GM18526 (cell line): ENCODE results near the gene RHBDL1.

Source experiments
- POLR2A ChIP-seq: IDR thresholded peaks from 3 replicates; pipeline ENCODE4 v1.6.1; 2011; ENCODE audit not compliant: insufficient read length; ENCODE audit errors: extremely low read depth

Gene RHBDL1

DNA sequence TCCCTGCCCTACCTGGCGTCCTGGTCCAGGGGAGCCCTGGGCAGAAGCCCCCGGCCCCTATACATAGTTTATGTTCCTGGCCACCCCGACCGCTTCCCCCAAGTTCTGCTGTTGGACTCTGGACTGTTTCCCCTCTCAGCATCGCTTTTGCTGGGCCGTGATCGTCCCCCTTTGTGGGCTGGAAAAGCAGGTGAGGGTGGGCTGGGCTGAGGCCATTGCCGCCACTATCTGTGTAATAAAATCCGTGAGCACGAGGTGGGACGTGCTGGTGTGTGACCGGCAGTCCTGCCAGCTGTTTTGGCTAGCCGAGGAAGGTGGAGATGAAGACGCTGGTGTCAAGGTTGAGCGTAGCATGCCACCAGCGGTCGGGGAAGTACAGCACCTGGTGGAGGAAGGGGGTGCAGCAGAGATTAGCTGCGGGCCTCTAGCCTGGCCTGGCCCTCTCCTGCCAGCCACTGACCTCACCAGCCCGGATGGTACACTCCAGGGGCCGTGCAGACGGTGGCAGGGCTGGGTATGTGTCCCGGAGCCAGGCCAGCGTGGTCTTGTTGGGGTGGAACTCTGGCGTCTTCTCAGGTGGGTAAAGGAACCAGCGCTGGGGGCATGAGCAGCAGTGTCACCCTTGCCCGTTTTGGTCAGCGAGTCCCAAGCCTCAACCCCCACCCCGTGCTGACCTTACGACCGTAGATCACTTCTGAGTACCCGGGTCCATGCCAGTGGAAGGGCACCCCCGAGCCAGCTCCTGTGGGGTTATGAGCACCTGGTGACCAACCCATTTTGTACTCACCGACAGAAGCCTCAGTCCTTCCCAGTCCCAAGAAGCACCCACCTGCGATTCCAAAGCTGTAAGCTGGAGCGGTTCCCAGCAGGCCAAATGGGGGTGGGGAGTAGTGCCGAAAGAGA is 7.3 kb downstream of the RHBDL1 start:
- TF ChIP-seq POLR2A, result no peak

DNA sequence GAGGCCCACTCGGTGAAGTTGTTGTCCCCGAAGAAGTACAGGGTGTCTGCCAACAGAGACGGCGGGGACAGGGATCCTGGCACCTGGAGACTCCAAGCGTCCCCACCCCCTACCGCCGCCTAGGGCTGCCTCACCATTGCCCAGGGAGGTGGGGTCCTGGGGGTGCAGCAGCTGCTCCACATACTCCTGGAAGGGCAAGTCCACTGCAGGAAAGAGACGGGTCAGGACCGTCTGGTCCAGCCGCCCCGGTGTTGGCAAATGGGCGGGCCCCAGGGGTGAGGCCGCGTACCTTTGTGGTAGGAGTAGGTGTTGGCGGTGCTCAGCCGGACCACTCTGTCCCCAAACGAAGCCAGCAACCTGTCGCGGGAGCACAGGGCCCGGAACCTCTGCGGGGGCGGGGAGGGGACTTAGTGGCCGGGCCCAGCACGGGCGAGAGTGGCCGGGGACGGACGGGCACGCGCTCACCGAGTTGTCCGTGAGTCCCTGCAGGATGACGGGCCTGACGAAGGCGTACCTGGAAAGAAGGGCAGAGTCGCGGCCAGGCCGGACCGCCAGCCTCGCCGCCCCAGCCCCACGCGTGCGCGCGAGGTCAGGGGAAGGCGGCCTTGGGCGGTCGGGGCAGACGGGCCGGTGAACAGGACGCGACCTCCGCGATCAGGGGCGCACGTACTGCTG is 8.1 kb downstream of the RHBDL1 start:
- TF ChIP-seq POLR2A, result no peak

DNA sequence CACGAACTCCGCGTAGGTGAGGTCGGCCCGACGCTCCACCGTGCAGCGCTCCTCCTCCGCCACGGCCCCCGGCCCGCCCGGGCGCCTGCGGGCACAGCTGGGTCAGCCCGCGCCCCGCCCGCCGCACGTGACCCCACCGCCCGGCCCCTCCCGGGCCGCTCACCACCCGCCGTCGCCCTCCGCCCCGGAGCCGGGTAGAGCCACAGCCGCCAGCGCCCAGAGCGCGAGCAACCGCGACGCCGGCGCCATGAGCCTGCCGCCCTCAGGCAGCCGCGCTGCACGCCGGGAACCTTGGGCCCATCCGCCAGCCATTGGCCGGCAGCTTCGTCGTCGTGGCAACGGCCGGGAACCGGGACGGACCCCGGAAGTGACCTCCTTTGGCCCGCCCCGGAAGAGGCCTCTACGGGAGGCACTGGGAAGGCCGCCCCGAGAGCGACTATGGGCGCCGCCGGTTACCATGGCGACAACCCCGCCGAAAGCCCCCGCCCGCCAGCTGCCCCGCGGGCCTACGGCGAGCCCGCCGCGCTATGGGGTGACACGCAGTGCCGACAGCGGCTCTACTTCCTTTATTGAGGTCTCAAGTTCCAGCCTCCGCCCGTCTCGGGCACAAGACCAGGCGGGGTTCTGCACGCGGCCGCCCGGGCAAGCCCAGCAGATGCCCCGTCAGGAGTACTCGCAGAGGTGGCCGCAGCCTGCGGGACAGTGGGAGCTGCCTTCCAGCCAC is 8.8 kb downstream of the RHBDL1 start, which contains the start of gene JMJD8:
Gene JMJD8, minus strand, starts transcription at position 264 of the 724 bp plus-strand sequence. Its CDS starts 15 bp downstream, at position 249.
- TF ChIP-seq POLR2A, result peak; percentile 90

DNA sequence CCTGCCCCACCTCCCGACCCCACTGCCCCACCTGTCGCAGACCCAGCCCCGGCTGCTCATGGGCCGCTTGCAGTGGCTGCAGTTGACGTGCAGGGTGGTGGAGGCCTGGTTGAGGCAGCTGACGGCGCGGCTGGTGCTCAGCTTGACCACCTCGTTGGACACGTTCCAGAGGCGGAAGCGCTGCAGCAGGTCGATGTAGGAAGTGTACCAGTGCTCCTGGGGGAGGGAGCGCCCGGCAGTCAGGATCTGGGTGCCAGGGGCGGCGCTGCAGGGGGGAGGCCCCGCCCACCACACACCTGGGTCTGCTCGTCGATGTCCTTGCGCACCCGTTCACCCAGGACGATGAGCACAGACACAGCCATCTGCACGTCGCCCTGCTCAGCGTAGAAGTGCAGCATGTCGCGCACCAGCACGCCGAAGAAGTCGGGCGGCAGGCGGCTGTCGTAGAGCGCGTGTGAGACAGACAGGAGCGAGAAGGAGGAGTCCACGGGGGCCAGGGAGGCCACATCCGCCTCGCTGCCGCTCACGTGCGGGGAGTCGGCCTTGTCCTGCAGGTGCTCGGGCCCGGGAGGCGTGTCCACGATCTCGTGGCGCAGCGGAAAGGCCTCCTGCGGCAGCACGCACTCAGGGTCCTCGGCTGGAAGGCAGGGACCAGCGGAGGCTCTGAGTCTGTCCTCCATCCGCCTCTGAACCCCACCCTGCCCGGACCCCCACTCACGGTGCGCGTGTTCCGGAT is 9.7 kb downstream of the RHBDL1 start:
- no peak for TF ChIP-seq POLR2A

DNA sequence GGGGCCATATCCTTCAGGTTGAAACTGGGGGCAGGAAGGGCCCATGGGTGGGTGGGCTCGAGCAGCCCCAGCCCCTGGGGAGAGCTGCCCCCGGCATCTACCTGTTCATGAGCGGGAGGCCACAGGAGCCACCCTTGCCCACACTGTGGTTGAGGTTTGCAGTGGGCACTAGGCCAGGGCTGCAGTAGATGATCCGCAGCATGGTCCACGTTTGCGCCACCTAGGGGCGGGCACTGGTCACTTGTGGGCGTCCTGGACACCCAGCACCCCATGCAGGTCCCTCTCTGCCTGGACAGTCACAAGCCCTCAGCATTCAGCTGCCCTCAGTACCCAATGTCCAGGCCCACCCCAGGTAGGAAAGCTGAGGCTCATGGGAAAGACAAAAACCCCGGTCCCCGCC is 10.5 kb downstream of the RHBDL1 start:
- TF ChIP-seq POLR2A, result no peak

DNA sequence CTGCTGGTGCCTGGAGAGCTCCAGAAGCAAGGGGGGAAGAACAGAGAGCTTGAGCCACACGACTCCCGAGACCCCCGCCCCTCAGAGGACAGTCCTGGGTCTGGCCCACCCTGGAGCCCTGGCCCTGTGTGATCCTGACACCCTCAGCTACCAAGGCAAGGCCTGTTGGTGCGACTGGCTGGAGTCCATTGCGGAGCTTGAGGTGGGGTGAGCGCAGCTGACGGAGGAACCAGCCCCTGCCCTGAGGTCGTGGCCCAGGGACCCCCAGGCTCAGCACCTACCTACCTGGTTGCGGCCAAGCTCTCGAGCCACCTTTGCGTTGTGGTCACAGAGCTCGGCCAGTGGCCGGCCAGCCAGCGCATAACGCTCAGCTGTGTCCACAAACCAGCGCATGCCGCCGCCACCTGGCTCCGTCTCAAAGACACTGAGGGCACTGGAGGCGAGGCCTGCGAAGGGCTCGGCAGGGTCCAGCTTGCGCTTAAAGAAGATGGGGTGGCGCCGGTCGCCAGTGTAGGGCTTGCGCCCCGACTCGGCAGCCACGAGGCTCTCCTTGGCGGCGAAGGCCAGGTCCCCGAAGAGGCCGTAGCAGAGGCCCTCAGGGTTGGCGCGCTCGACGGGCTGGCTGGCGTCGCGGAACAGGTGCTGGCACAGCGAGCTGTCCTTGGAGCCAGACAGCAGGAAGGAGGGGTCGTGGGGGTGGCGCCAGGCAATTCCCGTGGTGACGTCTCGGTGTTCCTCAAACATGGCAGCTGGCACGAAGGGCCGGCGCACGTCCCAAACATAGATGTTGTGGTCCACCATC is 11.2 kb downstream of the RHBDL1 start:
- no peak for TF ChIP-seq POLR2A

DNA sequence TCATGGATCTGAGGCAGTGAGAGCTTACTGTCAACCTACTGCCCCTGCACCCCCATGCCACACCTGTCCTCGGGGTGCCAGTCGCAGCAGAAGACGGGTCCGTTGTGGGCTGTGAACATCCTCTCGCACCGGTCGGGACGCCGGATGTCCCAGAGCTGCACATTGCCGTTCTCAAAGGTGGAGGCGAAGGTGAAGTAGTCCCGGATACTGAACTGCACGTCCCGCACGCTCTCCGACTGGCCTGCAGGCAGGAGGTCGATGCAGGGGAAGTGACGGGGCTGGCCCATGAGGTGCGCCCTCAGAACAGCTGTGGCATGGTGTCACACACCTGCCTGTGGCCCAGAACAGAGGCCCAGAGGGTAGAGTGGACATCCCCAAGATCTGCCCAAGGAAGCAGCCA is 12.0 kb downstream of the RHBDL1 start:
- no peak for TF ChIP-seq POLR2A

DNA sequence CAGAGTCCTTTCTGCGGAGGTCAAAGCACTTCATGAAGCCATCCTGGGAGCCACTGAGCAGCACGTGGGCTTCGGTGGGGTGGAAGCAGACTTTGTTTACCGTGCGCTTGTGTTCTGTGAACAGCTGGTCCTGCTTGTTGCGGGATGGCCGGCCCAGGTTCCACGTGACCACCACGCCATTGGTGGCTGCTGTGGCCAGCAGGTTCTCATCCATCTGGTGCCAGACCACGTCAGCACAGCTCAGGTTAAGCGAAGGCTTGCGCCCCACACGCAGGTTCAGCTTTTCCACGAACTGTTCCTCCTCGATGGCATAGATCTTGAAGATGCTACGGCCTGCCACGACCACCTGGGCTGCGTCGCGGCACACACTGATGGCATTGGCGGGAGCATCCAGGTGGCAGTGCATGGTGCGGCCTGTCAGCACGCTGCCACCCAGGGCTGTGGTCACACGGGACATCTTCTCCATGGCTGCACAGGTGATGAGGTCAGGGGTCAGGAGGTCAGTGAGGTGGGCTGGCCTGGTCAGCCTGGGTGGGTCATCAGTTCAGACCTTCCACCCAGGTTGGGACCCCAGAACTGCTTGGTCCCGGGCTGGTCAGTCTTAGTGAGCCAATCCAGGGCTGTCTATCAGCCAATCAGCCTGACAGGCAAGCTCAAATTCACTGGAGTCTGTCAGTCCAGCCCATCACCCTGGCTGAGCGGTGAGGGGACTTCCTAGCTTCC is 13.9 kb downstream of the RHBDL1 start:
- no peak for TF ChIP-seq POLR2A

DNA sequence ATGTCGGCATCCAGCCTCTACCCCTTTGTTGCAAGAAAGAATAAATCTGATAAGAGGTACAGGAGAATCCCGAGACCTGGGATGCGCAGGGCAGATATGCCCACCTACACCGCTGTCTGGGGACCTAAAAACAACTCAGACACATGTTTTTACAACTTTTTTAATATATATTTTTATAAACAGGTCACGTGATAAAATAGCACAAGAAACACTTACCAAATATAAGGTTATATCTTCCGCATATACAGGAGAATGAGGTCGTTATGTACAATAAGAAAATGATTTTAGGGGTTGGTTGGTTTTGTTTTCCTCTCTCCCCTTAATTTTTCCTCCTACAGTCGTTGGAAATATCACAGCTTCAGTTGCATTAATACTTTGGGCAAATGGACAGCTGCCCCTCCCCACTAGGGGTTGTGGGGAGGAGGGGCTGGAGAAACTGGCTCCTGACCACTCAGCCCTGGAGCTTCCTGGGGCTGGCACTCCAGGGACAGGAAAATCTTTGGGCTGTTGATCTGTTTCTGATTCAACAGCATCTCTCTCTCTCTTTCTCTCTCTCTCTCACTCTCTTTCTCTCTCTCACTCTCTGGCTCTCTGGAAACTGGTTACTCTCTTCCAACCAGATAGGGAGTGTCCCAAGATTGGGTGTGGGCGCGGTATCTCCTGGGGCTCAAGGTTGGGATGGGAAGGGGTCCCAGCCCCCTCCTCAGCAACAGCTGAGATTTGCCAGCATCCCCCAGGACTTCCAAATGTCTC is 17.1 kb downstream of the RHBDL1 start:
- TF ChIP-seq POLR2A, result no peak

DNA sequence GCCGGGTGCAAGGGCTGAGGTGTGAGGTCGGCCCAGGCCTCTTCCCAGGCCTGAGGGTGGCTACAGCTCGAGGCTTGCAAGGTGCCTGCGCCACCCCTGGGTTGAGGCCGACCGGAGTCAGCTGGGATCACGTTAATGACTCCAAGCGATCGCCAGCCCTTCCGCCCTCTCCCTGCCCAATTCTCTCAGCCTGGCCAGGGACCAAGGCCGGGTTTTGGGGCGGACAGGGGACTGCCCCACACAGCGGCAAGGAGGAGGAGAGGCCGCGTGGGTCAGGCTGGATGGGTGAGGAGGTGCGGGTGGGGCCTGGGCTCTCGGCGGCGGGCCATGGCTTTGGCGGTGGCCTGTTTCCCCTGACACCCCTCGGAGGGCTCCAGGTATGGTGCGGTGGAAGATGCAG is 17.9 kb downstream of the RHBDL1 start:
- no peak for TF ChIP-seq POLR2A

DNA sequence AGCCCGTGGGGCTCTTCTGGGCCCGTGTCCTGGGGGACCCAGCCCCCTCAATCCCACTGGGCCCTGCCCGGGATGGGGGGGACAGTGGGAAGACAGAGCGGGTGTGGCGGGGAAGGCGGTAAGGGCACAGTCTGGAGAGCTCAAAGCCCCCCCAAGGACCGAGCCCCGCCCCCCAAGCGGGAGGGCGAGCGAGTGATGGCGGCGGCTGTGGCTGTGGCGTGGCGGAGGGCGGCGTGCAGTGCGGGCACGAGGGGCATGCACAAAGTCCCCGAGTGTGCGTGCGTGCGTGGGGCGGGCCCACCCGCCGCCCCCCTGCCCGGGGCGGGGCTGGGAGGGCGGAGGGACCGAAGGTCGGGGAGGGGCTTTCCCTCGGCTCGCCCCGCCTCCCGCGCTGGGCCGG is 18.3 kb downstream of the RHBDL1 start:
- TF ChIP-seq POLR2A, result no peak

DNA sequence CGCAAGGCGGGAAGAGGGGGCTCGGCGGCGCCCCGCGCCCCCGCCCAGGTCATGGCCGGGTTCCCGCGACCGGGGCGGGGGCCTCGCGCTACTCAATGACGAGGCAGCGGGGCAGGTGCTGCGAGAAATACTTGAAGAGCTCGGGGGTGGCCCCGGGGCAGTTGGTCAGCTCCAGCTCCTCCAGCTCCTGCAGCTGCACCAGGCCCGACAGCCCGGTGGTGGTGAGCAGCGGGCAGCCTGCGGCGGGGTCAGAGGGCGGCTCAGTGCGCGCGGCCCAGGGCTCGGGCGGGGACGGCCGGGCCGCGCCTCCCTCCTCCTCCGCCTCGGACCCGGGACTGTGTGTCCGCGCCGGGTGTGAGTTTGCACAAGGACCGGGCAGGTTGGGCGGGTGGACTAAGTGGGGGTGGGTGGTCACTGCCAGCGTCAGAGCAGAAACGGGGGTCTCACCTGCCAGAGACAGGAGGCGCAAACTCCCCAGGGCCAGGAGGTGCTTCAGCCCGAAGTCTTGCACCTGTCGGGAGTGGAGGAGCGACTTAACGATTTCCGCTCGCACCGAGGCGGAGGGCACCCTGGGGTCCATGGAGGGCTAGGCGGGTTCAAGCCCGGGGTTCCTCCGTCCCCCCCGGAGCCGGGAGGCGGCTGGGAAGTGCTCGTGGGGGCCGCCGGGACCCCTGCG is 18.9 kb downstream of the RHBDL1 start:
- no peak for TF ChIP-seq POLR2A

DNA sequence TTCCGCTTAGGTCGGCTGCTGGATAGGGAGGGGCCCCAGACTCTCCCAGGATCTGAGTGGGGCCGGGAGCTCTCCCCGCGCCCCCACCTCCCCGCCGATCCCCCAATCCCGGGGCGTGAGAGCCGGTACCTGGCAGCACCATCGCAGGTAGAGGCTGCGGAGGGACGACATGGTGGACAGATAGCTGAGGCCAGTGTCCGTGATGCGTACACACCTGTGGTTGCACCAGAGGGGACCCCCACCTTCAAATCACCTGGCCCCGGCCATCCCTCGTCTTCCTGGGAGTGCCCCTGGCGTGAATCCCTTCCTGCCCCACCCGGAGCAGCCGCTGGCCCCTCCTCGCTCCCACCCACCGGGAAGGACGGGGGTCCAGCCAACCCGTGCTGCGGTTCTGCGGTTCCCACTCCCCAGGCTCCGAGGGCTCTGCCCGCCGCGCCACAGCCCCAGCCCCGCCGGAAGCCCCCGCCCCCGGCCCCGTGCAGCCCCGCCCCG is 19.4 kb downstream of the RHBDL1 start:
- no peak for TF ChIP-seq POLR2A
